Measurements from ENCODE around the gene RIN3. TPM values are rescaled to one million over a fixed set of nuclear protein-coding genes. Genes with fewer than 3 reads are reported as not detected.

Gene RIN3
- total and polyA plus RNA-seq, 2 donors (not counting 3 experiments of a cell fraction or from before 2014, with no cell fraction given), result 5.1 to 20.8 TPM

DNA sequence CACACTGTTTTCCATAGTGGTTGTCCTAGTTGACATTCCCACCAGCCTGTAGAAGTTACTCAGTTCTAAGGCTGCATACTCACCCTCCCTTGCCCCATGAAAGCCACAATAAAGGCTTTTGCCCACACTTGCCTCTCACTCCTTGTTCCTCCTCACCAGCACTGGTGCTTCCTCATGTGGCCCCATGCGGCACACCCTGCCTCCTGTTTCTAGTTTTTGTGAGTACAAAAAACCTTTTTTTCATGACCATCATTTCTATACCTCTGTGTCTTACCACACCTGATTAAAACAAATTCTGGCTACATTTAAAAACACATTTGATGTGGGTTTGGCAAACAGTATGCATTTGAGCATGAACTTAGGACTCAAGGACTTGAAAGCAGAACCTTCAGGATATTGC is 40.7 kb upstream of the RIN3 start:
- DNase-seq (ENCODE audit: low read depth, low spot score), result no peak
- H3K27me3 ChIP-seq (ENCODE audit: control insufficient read depth in 2 of 2, insufficient read depth in 2 of 2, low read length in 2 of 2), result peaks cover 0 to 2% of the 10 kb centered on the region in 2 experiments
- no peaks in the 10 kb centered on the region for H4K20me1 ChIP-seq (replicated peaks; ENCODE audit: control insufficient read depth, extremely low read depth, insufficient read depth, low read length)
- TF ChIP-seq GATA2 (IDR thresholded peaks at IDR 0.05; ENCODE audit: insufficient read depth, insufficient read length, low read depth, low read length), result no peak
- no peak for TF ChIP-seq POLR2AphosphoS5 (IDR thresholded peaks at IDR 0.05; ENCODE audit: insufficient read depth, low read depth, low read length)
- no peak for TF ChIP-seq JUN (IDR thresholded peaks at IDR 0.05; ENCODE audit: borderline replicate concordance, insufficient read depth, insufficient read length, low read depth)
- no peak for TF ChIP-seq FOS (IDR thresholded peaks at IDR 0.05; ENCODE audit: borderline replicate concordance, insufficient read depth, low read length)
- TF ChIP-seq POLR2A (IDR thresholded peaks at IDR 0.05; ENCODE audit: low read depth, low read length), result no peak
- TF ChIP-seq EZH2 (IDR thresholded peaks at IDR 0.05; ENCODE audit: borderline replicate concordance, low read depth, low read length, severe bottlenecking), result no peak
- TF ChIP-seq MYC (IDR thresholded peaks at IDR 0.05; ENCODE audit: low read depth, low read length), result no peak
- TF ChIP-seq, protein P1, sequence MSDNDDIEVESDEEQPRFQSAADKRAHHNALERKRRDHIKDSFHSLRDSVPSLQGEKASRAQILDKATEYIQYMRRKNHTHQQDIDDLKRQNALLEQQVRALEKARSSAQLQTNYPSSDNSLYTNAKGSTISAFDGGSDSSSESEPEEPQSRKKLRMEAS (IDR thresholded peaks at IDR 0.05; ENCODE audit: insufficient read depth, insufficient read length), result no peak
- TF ChIP-seq, protein P2, sequence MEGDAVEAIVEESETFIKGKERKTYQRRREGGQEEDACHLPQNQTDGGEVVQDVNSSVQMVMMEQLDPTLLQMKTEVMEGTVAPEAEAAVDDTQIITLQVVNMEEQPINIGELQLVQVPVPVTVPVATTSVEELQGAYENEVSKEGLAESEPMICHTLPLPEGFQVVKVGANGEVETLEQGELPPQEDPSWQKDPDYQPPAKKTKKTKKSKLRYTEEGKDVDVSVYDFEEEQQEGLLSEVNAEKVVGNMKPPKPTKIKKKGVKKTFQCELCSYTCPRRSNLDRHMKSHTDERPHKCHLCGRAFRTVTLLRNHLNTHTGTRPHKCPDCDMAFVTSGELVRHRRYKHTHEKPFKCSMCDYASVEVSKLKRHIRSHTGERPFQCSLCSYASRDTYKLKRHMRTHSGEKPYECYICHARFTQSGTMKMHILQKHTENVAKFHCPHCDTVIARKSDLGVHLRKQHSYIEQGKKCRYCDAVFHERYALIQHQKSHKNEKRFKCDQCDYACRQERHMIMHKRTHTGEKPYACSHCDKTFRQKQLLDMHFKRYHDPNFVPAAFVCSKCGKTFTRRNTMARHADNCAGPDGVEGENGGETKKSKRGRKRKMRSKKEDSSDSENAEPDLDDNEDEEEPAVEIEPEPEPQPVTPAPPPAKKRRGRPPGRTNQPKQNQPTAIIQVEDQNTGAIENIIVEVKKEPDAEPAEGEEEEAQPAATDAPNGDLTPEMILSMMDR (IDR thresholded peaks at IDR 0.05; ENCODE audit: extremely low read depth in 1 of 2, insufficient read depth in 1 of 2, low read depth in 1 of 2, low read length in 2 of 2), result no peak
- FAIRE-seq, result no peak
- no peaks in the 10 kb centered on the region for H3K9me3 ChIP-seq (replicated peaks; ENCODE audit: control insufficient read depth, insufficient read depth, low read length)
- intact Hi-C loops (cut with micrococcal nuclease) (no loop called here), dilution Hi-C loops (cut with MboI; ENCODE audit: extremely low pct_ligation_motif_present, low sequenced_read_pairs) (no loop called here)
- ChIA-PET POLR2A (no interaction called here), CTCF (interaction anchor here (0.5 to 1.8 kb wide), 3 partner anchors 8 to 62 kb away, joined by 3 to 5 read pairs (median 3); no protein-coding TSS in a partner anchor)
- H3K4me3 ChIP-seq (replicated peaks in 1 of 3; ENCODE audit: insufficient read depth in 1 of 3, low read depth in 1 of 3, low read length in 3 of 3), result no peak overlapping the region
- no peak overlapping the region for H2AFZ ChIP-seq (ENCODE audit: low read depth, low read length)
- no peaks in the 10 kb centered on the region for H3K9me1 ChIP-seq (replicated peaks; ENCODE audit: control insufficient read depth, extremely low read depth, insufficient read depth, low read length)
- H3K36me3 ChIP-seq (ENCODE audit: control insufficient read depth in 2 of 2, extremely low read depth in 1 of 2, insufficient read depth in 2 of 2, low read length in 2 of 2), result no peaks in the 10 kb centered on the region
- no peak overlapping the region for H3K4me2 ChIP-seq (ENCODE audit: insufficient read depth, low read length)
- no peaks in the 10 kb centered on the region for H3K79me2 ChIP-seq (ENCODE audit: control insufficient read depth, insufficient read depth, low read length)
- no TSS peak for BruUV-seq (replicated peaks)
- H3K27ac ChIP-seq (ENCODE audit: insufficient read depth, low read depth, low read length), result no peak overlapping the region
- H3K9ac ChIP-seq (replicated peaks; ENCODE audit: extremely low read depth, insufficient read depth, low read length), result no peak overlapping the region
- H3K4me1 ChIP-seq (ENCODE audit: control insufficient read depth, extremely low read depth, insufficient read depth, low read length), result no peaks in the 10 kb centered on the region
